Measurements from ENCODE around the gene LRRC58.

DNA sequence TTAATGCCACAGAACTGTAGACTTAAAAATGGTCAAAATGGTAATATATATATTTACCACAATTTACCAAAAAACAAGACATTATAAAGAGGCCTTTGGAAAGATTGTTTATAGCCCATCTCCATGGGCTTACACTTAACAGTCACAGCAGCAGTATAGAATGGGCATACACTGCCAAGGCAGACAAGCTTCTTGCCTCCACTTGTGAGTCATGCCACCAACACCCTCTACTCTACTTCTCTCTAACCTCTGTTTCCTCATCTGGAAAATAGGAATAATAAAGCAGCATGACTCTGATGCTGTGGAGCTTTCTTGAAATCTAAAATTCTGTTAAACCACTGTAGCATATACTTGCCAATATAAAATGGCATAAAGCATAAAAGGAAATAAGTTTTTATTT, 49.8 kb downstream of the LRRC58 start:
- TF ChIP-seq, protein P1, sequence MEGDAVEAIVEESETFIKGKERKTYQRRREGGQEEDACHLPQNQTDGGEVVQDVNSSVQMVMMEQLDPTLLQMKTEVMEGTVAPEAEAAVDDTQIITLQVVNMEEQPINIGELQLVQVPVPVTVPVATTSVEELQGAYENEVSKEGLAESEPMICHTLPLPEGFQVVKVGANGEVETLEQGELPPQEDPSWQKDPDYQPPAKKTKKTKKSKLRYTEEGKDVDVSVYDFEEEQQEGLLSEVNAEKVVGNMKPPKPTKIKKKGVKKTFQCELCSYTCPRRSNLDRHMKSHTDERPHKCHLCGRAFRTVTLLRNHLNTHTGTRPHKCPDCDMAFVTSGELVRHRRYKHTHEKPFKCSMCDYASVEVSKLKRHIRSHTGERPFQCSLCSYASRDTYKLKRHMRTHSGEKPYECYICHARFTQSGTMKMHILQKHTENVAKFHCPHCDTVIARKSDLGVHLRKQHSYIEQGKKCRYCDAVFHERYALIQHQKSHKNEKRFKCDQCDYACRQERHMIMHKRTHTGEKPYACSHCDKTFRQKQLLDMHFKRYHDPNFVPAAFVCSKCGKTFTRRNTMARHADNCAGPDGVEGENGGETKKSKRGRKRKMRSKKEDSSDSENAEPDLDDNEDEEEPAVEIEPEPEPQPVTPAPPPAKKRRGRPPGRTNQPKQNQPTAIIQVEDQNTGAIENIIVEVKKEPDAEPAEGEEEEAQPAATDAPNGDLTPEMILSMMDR (IDR thresholded peaks at IDR 0.05) = no peak
- no peak for TF ChIP-seq POLR2AphosphoS5 (IDR thresholded peaks at IDR 0.05; ENCODE audit: low read depth, low read length)
